GM12892 (cell line): ENCODE data around the gene JAK1.

Experiments
- POLR2A ChIP-seq: IDR thresholded peaks from 2 replicates; pipeline ENCODE4 v1.6.1; 2011; ENCODE audit warnings: low read depth, low read length, control low read depth
- POLR2AphosphoS5 ChIP-seq: IDR thresholded peaks from 2 replicates; pipeline ENCODE4 v1.6.1; 2011; ENCODE audit warnings: low read depth, low read length, control low read depth
- TAF1 ChIP-seq: IDR thresholded peaks from 2 replicates; pipeline ENCODE4 v1.6.1; 2011; ENCODE audit warnings: low read depth, mild to moderate bottlenecking, control low read depth, low read length, borderline replicate concordance

- TF ChIP-seq POLR2A (no peak), POLR2AphosphoS5 (no peak), TAF1 (no peak)
Measured at GRCh38 chr1:65011983-65012382, 45.6 kb upstream of the JAK1 start.
